Measurements from ENCODE around the gene U2AF1. TPM values are rescaled to one million over a fixed set of nuclear protein-coding genes. Genes with fewer than 3 reads are reported as not detected.
"Not testable (repeated sequence)": the region's sequence is repeated elsewhere in the genome, so short reads cannot be mapped to it uniquely, and the experiment has no call there.

Gene U2AF1
- total and polyA plus RNA-seq, 9 of the 15 experiments (the other 6 are each of a cell fraction or from before 2014, with no cell fraction given), result 27.2 to 213 (median 60.1) TPM

GRCh38 chr21:43104642-43105041, 2.7 kb downstream of the U2AF1 start:
- FAIRE-seq; H4K20me1 ChIP-seq (replicated peaks; ENCODE audit: control insufficient read depth, insufficient read depth, low read length); POLR2A ChIA-PET; H3K4me3 ChIP-seq; H3K9ac ChIP-seq (ENCODE audit: insufficient read depth in 1 of 2, low read depth in 2 of 2, low read length in 2 of 2); H2AFZ ChIP-seq (ENCODE audit: low read depth, low read length); H3K27ac ChIP-seq (ENCODE audit: extremely low read depth, low read depth, low read length); intact Hi-C loops (cut with micrococcal nuclease); H3K9me3 ChIP-seq (replicated peaks; ENCODE audit: control insufficient read depth, insufficient read depth, low read depth, low read length); H3K36me3 ChIP-seq (ENCODE audit: control insufficient read depth, insufficient read depth, low read length); CTCF ChIA-PET (ENCODE audit: low intra/inter-chr PET ratio); H3K4me1 ChIP-seq (replicated peaks in 1 of 2; ENCODE audit: control insufficient read depth in 2 of 2, insufficient read depth in 2 of 2, low read length in 2 of 2); H3K79me2 ChIP-seq (ENCODE audit: control insufficient read depth, insufficient read depth, low read length); H3K4me2 ChIP-seq (ENCODE audit: insufficient read depth, low read length); H3K27me3 ChIP-seq (ENCODE audit: control insufficient read depth in 2 of 2, insufficient read depth in 2 of 2, low read length in 2 of 2); ATAC-seq; H3K9me1 ChIP-seq (ENCODE audit: control insufficient read depth, insufficient read depth, low read length); DNase-seq (ENCODE audit: extremely low read depth in 1 of 4, low spot score in 3 of 4): not testable (repeated sequence)
- 86% methylated on average over 2 of the region's 5 CpGs for WGBS (ENCODE audit: insufficient coverage, low coverage, missing lambda C conversion rate)
- in situ Hi-C loops (cut with MboI), result loop anchor here (25.0 kb wide), 1 partner anchor 192 kb away; no protein-coding TSS in a partner anchor
- BruUV-seq (replicated peaks), result TSS peak; percentile 72

GRCh38 chr21:43102281-43102680, 5.1 kb downstream of the U2AF1 start:
- POLR2A ChIA-PET; intact Hi-C loops (cut with micrococcal nuclease); H3K4me2 ChIP-seq (ENCODE audit: insufficient read depth, low read length); FAIRE-seq; H4K20me1 ChIP-seq (replicated peaks; ENCODE audit: control insufficient read depth, insufficient read depth, low read length); H2AFZ ChIP-seq (ENCODE audit: low read depth, low read length); CTCF ChIA-PET (ENCODE audit: low intra/inter-chr PET ratio); DNase-seq (ENCODE audit: extremely low read depth in 1 of 4, low spot score in 3 of 4); H3K79me2 ChIP-seq (ENCODE audit: control insufficient read depth, insufficient read depth, low read length); BruUV-seq (replicated peaks); H3K9me1 ChIP-seq (ENCODE audit: control insufficient read depth, insufficient read depth, low read length); H3K4me3 ChIP-seq; H3K9me3 ChIP-seq (replicated peaks; ENCODE audit: control insufficient read depth, insufficient read depth, low read depth, low read length); H3K4me1 ChIP-seq (replicated peaks in 1 of 2; ENCODE audit: control insufficient read depth in 2 of 2, insufficient read depth in 2 of 2, low read length in 2 of 2); ATAC-seq; H3K27me3 ChIP-seq (ENCODE audit: control insufficient read depth in 2 of 2, insufficient read depth in 2 of 2, low read length in 2 of 2); H3K27ac ChIP-seq (ENCODE audit: extremely low read depth, low read depth, low read length); H3K9ac ChIP-seq (ENCODE audit: insufficient read depth in 1 of 2, low read depth in 2 of 2, low read length in 2 of 2); H3K36me3 ChIP-seq (ENCODE audit: control insufficient read depth, insufficient read depth, low read length): not testable (repeated sequence)
- WGBS (ENCODE audit: insufficient coverage, low coverage, missing lambda C conversion rate), result no CpG with 5 or more reads among the region's 4 CpGs
- in situ Hi-C loops (cut with MboI), result loop anchor here (25.0 kb wide), 1 partner anchor 190 kb away; no protein-coding TSS in a partner anchor

- WGBS (ENCODE audit: insufficient coverage, low coverage, missing lambda C conversion rate), result no CpG with 5 or more reads among the region's 5 CpGs
- ATAC-seq, POLR2A ChIA-PET: not testable (repeated sequence)
Measured at GRCh38 chr21:43101676-43102075, 5.7 kb downstream of the U2AF1 start.

GRCh38 chr21:43101000-43101399, 6.4 kb downstream of the U2AF1 start:
- H3K4me2 ChIP-seq (ENCODE audit: insufficient read depth, low read length); POLR2A ChIA-PET; H3K9ac ChIP-seq (ENCODE audit: insufficient read depth in 1 of 2, low read depth in 2 of 2, low read length in 2 of 2); CTCF ChIA-PET (ENCODE audit: low intra/inter-chr PET ratio); intact Hi-C loops (cut with micrococcal nuclease); H3K79me2 ChIP-seq (ENCODE audit: control insufficient read depth, insufficient read depth, low read length); FAIRE-seq; H3K4me3 ChIP-seq; BruUV-seq (replicated peaks); ATAC-seq; H2AFZ ChIP-seq (ENCODE audit: low read depth, low read length); H3K27me3 ChIP-seq (ENCODE audit: control insufficient read depth in 2 of 2, insufficient read depth in 2 of 2, low read length in 2 of 2); H3K9me3 ChIP-seq (replicated peaks; ENCODE audit: control insufficient read depth, insufficient read depth, low read depth, low read length); H4K20me1 ChIP-seq (replicated peaks; ENCODE audit: control insufficient read depth, insufficient read depth, low read length); H3K27ac ChIP-seq (ENCODE audit: extremely low read depth, low read depth, low read length); H3K36me3 ChIP-seq (ENCODE audit: control insufficient read depth, insufficient read depth, low read length); H3K9me1 ChIP-seq (ENCODE audit: control insufficient read depth, insufficient read depth, low read length); DNase-seq (ENCODE audit: extremely low read depth in 1 of 4, low spot score in 3 of 4); H3K4me1 ChIP-seq (replicated peaks in 1 of 2; ENCODE audit: control insufficient read depth in 2 of 2, insufficient read depth in 2 of 2, low read length in 2 of 2): not testable (repeated sequence)
- in situ Hi-C loops (cut with MboI), result loop anchor here (25.0 kb wide), 1 partner anchor 189 kb away; no protein-coding TSS in a partner anchor
- WGBS (ENCODE audit: insufficient coverage, low coverage, missing lambda C conversion rate), result no CpG with 5 or more reads among the region's 7 CpGs

More at GRCh38 chr21:43101676-43102075, 5.7 kb downstream of the U2AF1 start:
- CTCF ChIA-PET (ENCODE audit: low intra/inter-chr PET ratio); H3K4me2 ChIP-seq (ENCODE audit: insufficient read depth, low read length); H3K27ac ChIP-seq (ENCODE audit: extremely low read depth, low read depth, low read length); H3K4me1 ChIP-seq (replicated peaks in 1 of 2; ENCODE audit: control insufficient read depth in 2 of 2, insufficient read depth in 2 of 2, low read length in 2 of 2); H3K79me2 ChIP-seq (ENCODE audit: control insufficient read depth, insufficient read depth, low read length); H3K9me1 ChIP-seq (ENCODE audit: control insufficient read depth, insufficient read depth, low read length); intact Hi-C loops (cut with micrococcal nuclease); H3K9me3 ChIP-seq (replicated peaks; ENCODE audit: control insufficient read depth, insufficient read depth, low read depth, low read length); H3K9ac ChIP-seq (ENCODE audit: insufficient read depth in 1 of 2, low read depth in 2 of 2, low read length in 2 of 2); FAIRE-seq; H2AFZ ChIP-seq (ENCODE audit: low read depth, low read length); BruUV-seq (replicated peaks); H4K20me1 ChIP-seq (replicated peaks; ENCODE audit: control insufficient read depth, insufficient read depth, low read length); H3K36me3 ChIP-seq (ENCODE audit: control insufficient read depth, insufficient read depth, low read length); H3K4me3 ChIP-seq; H3K27me3 ChIP-seq (ENCODE audit: control insufficient read depth in 2 of 2, insufficient read depth in 2 of 2, low read length in 2 of 2); DNase-seq (ENCODE audit: extremely low read depth in 1 of 4, low spot score in 3 of 4): not testable (repeated sequence)
- in situ Hi-C loops (cut with MboI), result loop anchor here (25.0 kb wide), 1 partner anchor 189 kb away; no protein-coding TSS in a partner anchor
